NCI-H460 (cell line): ENCODE measurements around the gene NRXN3. TPM values are rescaled to one million over a fixed set of nuclear protein-coding genes. Genes with fewer than 3 reads are reported as not detected.
A peak's percentile ranks its signal among the peaks of the same experiment; 100 is the strongest.

Source experiments
- DNase-seq: peaks from one replicate; pipeline ENCODE4 v3.0.0-alpha.2; 2016; ENCODE audit warnings: low read depth; ENCODE audit errors: extremely low read depth
- total RNA-seq: library from RNA; depleted of rRNA; stranded (reverse); fragments of >200 nt; shearing (Covaris generic); gene quantifications from 2 replicates; pipeline ENCODE4 v1.2.3, GENCODE V29; 2014

The NRXN3 gene
- total RNA-seq, 1 experiment from 2014 or later, result 6.6 TPM

- DNase-seq, result peak; percentile 18
These were observed 997.8 kb downstream of the NRXN3 start for GRCh38 chr14:79167957-79168356.

GRCh38 chr14:79175671-79176070 is 1005.5 kb downstream of the NRXN3 start:
- no peak for DNase-seq

- no peak for DNase-seq
These were observed 1006.9 kb downstream of the NRXN3 start for GRCh38 chr14:79177106-79177505.

GRCh38 chr14:79178719-79179118 is 1008.5 kb downstream of the NRXN3 start:
- DNase-seq, result no peak

- DNase-seq, result no peak
These were observed 1009.8 kb downstream of the NRXN3 start for GRCh38 chr14:79179985-79180384.

GRCh38 chr14:79180656-79181055 is 1010.5 kb downstream of the NRXN3 start:
- DNase-seq, result no peak

GRCh38 chr14:79186523-79186922 is 1016.4 kb downstream of the NRXN3 start:
- DNase-seq, result no peak

- DNase-seq, result no peak
These were observed 1023.7 kb downstream of the NRXN3 start for GRCh38 chr14:79193689-79194477.

GRCh38 chr14:79196216-79196615 is 1026.0 kb downstream of the NRXN3 start:
- DNase-seq, result no peak

GRCh38 chr14:79197516-79197915 is 1027.3 kb downstream of the NRXN3 start:
- DNase-seq, result no peak

GRCh38 chr14:79199217-79199616 is 1029.0 kb downstream of the NRXN3 start:
- DNase-seq, result no peak

GRCh38 chr14:79201564-79202207 is 1031.5 kb downstream of the NRXN3 start:
- DNase-seq, result no peak

GRCh38 chr14:79204591-79204990 is 1034.4 kb downstream of the NRXN3 start:
- DNase-seq, result no peak

GRCh38 chr14:79209418-79209817 is 1039.2 kb downstream of the NRXN3 start:
- no peak for DNase-seq

- DNase-seq, result no peak
These were observed 1055.6 kb downstream of the NRXN3 start for GRCh38 chr14:79225815-79226214.

GRCh38 chr14:79229383-79229909 is 1059.3 kb downstream of the NRXN3 start:
- DNase-seq, result no peak

- DNase-seq, result no peak
These were observed 1072.5 kb downstream of the NRXN3 start for GRCh38 chr14:79242666-79243065.

GRCh38 chr14:79246173-79246572 is 1076.0 kb downstream of the NRXN3 start:
- no peak for DNase-seq

GRCh38 chr14:79248126-79248525 is 1078.0 kb downstream of the NRXN3 start:
- DNase-seq, result no peak

GRCh38 chr14:79248771-79249170 is 1078.6 kb downstream of the NRXN3 start:
- no peak for DNase-seq

GRCh38 chr14:79251278-79251677 is 1081.1 kb downstream of the NRXN3 start:
- no peak for DNase-seq

- no peak for DNase-seq
These were observed 1083.4 kb downstream of the NRXN3 start for GRCh38 chr14:79253576-79253975.
